Fibroblast of skin of scalp (primary cell): ENCODE measurements around the gene SRGAP2B.
A peak's percentile ranks its signal among the peaks of the same experiment; 100 is the strongest.
"Not testable (repeated sequence)": the region's sequence is repeated elsewhere in the genome, so short reads cannot be mapped to it uniquely, and the experiment has no call there.

Experiments used
- DNase-seq: peaks from one replicate; pipeline ENCODE4 v3.0.0-alpha.2; 2013

SRGAP2B gene

DNA sequence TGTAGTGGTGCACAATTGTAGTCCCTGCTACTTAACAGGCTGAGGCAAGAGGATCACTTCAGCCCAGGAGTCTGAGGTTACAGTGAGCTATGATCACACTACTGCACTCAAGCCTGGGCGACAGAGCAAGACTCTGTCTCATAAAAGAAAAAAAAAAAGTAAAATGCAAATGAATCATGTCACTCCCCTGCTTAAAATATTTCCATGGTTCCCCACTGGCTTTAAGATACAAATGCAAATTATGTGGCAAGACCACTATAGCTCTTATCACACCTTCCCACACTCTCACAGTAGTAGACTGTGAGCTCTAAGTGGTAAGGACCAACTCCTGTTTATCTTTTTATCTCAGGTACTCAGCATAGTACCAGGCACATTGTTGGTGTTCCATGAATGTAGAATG lies 53.6 kb downstream of the SRGAP2B start:
- DNase-seq: not testable (repeated sequence)

DNA sequence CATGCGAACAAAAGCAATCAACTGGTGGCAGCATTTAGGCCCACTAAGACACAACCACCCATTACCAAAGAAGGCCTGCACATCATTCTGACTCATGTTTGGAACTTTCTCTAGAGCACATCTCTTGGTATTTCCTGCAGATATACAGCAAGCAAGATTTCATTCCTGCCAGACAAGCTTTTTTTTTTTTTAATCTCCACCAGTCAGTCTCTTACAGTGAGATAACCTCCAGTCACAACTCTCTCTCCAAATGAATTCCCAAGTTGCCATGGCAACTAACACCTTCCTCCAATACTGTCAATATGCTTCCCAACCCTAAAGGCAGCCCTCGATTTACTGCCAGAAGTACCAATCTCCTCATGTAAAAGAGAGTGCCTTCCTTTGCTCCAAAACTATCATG lies 59.1 kb downstream of the SRGAP2B start:
- not testable (repeated sequence) for DNase-seq

DNA sequence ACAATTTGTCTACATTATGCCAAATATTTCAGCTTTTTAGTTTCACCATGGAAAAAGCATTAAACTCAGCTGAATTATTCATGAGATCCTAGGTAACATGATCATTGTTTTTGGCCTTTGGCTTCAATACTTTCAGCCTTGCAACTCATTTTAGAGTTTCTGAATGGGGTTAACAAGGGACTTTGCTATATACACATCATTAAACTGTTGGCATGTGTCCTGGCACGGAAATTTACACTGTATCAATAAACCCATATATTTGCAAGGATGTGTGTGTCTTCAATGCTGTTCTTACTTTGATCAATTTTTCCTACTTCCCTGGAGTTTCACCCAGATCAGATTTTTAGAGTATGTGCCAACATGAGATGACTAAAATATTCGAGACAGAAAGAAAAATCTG lies 61.6 kb downstream of the SRGAP2B start:
- DNase-seq: not testable (repeated sequence)

DNA sequence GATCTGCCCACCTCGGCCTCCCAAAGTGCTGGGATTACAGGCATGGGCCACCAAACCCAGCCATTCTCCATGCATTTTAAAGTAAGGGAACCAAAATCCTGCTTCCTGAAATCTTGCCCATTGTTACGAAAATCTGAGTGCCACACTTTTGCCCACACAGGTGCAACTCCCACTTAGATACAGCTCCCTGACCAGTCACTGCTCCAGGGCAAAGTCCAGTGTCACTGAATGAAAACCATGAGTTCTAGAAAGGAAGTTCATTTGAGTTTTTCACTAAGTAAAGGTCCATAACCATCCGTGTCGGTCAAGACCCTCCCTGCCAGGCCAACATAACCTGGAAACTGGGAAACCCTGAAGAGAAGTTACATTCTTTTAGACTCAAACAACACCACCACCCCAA lies 67.9 kb downstream of the SRGAP2B start:
- not testable (repeated sequence) for DNase-seq

DNA sequence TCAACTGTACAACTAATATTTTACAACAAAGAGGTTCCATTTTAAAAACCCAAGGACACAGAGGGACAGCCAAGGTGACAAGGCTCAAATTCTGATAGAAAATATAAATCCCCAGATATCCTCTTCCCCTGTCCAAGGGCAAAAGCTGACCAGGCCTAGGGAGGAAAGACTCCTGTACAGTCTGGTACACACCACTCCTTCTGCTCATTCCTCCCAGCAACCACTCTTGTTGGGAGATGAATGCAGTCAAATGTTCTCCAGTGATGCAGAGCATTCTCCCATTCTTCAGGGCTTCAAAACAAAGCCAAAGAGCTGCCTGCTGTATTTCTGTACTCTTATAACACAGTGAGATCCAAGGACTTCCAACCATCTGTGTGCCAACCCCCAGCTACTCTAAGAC lies 69.8 kb downstream of the SRGAP2B start:
- DNase-seq: not testable (repeated sequence)

DNA sequence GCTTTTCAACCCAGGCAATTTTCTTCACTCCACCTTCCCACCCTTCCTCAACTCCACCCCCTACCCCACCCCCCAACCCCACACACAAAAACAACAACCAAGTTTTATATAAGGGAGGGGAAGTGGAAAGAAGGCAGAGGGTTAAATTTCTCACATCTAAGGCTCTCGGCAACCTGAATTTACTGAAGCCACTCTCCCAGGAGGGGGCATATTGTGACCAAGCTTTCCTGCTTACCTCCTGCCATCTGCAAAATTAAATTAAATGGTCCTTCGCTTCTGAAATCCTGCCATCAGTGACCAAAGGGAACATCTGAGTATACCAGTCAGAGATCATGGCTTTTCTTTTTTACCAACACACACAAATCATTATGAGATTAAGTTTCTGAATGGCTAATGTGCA lies 72.9 kb downstream of the SRGAP2B start:
- DNase-seq: not testable (repeated sequence)

DNA sequence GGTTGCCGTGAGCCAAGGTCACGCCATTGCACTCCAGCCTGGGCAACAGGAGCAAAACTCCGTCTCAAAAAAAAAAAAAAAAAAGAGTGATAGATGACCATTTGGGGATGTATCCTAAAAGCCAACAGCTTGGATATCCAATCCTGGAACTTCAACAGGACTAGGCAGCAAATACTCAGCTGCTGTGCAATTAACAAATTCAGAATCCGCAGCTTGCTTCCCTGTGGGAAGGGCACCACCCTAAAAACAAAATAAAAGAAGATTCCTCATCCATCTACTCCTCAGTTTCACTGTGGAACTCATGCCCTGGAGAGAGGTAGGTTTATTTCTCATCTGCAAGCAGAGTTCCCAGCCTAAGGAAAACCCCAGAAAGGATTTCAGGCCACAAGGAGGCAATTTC lies 73.4 kb downstream of the SRGAP2B start:
- DNase-seq: not testable (repeated sequence)

DNA sequence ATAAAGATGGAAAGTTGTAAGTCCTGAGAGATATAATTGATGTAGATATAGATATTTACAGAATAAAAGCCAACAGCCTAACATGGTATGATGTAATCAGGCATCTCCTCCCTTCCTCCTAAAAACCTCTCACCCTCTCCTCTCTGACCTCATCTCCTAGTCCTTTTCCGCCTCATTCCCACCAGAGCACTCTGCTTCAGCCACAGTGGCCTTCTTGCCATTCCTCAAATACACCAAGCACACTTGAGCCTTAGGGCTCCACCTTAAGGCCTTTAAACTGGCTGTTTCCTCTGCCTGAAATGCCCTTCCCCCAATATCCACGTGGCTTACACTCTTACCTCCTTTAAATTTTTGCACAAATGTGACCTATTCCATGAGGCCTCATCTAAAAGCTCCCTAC lies 75.4 kb downstream of the SRGAP2B start:
- DNase-seq: not testable (repeated sequence)

DNA sequence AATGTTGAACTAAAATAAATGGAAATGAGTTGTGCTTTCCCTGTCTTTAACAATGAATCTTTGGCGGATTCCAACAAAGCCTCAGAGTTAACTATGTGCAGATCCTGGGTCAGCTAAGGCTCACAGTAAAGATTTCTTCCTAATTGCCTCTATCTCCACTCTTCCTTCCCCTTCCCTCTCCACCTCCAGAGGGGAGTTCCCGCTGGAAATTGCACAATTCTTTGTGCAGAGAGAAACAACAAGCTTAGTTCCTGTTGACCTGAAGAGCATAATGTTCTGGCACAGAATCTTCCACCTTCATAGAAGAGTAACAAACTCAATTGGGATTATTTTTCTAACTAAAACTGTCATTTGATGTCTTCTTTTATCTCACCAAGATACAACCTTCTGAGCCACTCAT lies 77.4 kb downstream of the SRGAP2B start:
- DNase-seq: not testable (repeated sequence)

DNA sequence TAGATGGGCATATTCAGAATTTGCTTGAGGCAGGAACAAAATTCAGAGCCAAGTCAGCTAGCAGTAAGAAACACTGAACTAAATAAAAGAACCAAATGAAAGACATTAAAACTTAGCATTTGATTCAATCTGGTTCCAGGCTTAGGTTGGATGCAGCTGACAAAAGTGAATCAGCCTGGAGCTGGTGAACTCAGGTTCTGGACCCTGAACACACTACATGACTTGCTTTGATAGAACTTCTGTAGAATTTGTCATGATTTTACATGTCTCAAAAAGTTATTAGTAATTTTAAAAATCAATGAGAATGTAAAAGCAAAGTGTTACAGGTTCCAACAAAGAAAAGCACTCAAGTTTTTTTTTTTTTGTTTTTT lies 78.7 kb downstream of the SRGAP2B start:
- DNase-seq: not testable (repeated sequence)

DNA sequence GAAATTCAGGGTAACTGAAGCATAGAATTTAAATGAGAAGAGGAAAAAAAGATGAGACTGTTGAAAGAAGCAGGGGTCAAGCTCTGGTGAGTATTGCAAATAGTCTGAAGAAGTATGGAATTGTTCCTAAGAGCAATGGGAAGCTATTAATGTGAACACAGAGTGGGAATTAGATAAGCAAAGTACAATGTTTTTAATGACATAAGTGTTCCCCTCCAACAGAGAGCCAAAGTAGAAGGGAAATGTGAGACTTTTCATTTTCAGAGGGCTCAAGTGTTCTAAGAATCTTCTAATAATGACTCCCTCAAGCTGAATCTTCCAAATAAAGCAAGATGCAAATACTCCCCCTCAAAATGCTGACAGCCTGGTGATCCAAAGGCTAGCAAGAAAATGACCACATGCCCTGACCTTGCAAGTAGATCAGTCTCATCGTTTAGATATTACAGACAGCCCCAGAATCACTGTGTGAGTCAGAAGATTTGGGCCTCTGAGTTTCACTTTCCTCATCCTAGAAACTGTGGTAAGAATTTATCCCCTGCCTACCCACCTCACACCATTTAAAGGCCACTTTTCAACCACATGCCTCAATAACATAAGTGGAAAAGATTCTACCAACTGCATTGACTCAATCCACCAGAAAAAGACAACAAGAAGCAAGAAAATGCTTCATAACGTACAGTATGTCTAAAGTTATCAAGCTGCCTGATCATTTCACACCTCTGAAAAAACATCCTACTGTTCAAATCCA lies 79.2 kb downstream of the SRGAP2B start:
- not testable (repeated sequence) for DNase-seq

DNA sequence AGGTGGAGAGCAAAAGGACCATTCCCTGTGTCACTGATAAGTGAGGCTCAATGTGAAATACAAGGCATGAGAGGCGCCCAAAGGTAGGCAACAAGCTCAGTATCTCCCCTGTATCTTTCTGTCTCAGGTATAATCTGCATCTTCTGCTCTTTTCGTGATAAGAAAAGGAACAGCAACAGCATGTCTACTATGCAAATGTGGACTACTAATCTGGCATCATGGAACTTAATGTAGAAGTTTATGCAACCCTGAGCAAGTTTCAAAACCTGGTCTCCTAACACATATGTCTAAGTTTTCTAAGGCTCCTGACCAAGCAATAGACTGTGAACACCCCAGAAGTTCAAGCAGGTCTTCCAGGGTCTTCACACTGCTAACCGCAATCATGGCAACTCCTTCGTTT lies 81.8 kb downstream of the SRGAP2B start:
- DNase-seq: not testable (repeated sequence)

DNA sequence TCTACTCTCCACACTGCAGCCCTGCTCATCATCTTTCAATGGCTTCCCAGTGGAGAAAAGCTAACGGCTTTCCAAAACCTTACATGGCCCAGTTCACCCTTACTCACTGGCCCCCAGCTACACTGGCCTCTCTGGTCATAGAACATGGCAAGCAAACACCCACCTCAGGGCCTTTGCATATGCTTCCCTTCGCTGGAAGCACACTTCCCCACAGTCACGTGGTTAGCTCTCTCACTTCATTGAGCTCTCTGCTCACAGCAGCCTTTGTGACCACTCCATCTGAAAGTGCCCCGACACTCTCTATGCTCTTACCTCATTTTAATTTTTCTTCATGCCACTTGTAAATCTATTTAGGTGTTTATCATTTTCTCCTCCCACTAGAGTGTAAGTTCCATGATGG lies 83.3 kb downstream of the SRGAP2B start:
- DNase-seq: not testable (repeated sequence)

DNA sequence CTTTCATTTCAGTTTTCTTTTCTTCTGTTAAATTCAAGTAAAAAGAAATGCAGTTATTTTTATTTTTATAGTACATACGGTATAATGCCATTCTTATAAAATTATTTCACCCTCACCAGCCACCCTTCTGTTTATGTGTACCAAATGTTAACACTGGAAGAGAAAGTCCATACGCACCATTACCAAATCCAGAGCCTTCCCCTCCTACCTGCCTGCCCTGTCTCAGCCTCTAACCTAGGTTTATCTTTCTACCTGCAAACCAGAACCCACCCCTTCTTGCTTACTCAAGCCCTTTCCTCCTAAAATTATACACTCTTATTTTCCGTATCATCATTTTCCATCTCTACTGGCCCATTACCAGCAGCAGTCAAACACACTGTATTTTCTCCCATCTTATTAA lies 84.5 kb downstream of the SRGAP2B start:
- DNase-seq: not testable (repeated sequence)

DNA sequence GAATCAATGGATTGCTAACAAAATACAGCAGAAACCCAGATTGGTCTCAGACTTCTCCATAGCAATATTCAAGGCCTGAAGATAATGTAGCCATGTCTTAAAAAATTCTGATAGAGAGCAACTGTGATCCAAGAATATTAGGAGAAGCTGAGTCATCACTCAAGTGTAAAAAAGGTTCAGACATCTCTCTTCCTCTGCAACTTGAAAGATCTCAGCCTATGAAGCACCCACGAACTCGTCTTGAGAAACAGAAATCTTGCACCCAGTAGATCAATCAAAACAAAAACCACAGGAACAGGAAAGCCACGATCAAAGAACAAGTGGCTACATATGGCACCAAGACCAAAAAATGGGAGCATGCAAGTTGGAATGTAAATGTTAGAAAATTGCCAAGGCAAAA lies 85.2 kb downstream of the SRGAP2B start:
- not testable (repeated sequence) for DNase-seq

DNA sequence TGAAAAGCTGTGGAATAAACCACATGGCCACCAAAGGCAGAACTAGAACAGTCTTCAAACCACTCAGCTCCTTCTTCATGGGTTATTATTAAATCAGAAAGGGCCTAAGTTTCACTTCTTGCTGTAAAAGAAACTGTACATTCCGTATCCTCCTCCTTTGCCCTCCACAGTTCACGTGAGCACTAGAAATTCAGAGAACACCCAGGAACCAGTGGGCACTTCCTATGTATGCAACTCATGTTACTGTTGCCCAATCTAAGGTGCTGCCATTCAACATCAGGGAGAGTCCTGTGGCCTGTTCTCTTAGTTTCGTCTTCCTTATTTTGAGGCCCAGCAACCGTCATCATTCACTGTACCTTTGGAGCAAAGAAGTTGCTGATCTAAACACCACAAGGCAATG lies 86.7 kb downstream of the SRGAP2B start:
- DNase-seq: not testable (repeated sequence)

DNA sequence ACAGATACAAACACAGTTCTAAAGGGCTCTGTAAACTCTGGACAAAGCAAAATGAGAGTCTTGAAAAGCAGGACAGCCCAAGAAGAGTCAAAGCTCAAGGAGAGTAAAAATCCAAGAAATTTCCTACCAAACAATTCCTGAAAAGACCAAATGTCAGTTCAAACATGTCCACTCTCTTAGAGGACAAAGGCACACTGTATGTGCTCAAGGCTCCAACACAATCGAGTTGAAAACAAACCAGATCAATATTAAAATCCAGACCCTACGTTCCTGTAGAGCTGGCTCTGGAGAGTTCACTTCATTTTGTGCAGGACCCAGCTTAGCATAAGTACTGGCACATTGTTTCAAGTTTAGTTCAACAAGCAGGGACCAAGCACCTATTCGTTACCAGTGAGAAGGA lies 90.0 kb downstream of the SRGAP2B start:
- not testable (repeated sequence) for DNase-seq

DNA sequence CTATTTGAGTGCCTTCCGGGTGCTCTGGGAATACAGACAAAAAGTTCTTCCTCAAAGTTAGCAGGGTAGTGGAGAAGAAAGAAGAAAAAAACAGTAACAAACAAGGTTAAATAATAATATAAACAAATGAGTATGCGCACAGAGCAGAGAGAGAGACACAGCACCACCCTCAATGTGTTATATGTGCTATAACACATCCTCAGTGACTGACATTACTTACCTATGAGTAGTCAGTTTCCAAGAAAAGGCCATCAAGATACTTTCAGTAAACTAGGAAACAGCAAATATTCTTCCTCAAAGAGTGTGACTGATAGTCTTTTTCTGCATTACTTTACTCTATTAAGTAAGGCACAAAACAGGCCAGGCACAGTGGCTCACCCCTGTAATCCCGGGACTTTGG lies 93.7 kb downstream of the SRGAP2B start:
- not testable (repeated sequence) for DNase-seq

DNA sequence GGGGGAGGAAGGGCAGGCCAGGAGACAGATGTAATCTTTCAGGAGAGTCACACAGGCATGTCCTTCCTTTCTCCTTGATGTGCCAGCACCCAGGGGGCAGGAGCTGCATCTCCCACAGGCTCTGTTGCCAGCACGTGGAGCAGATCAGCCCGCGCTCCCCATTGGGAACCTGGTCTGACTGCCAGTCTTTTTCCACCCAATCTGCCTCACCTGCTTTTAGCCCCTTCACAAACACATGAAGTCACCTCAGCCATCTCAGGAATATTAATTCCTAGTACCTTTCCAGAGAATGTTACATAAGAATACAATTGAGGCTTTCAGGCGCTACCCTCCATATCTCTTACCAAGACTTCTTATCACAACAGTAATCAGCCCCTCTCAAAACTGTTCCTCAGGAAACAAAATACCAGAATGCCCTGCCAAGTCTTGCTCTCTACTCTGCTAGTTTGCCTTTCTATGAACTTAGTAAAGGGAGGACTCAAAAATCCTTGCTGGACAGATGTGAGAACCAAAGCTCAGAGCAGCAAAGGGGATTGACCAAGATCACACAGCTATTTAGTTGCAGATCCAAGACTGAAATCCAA lies 94.3 kb downstream of the SRGAP2B start:
- DNase-seq: not testable (repeated sequence)

DNA sequence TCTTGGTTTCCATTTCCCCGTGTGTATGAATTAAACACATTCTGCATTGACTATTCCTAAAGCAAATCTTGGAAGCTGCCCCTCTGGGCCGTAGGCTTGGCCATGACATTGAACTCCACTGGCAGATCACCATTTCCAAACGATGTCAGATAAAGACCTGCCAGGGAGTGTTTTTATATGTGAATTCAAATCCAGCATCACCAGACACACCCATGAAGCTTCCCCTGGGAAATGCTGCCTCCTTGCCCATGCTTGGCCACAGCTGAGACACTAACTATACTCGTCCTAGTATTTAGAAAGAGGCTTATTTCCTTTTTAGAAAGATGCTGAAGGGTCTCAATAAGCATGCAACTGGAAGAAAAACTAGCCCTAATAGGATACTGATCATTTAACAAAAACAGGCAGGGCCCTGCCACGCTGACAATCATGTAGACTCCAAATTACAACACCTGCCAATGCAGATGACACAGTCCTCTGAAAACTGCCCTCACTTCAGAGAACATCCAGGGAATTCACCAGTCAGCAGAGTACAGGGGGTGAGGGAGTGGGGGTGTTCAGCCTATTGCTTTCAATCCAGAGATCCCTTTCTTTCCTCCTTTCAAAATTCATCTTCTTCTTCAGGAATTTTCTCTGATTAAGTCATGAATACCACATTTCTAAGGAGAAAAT lies 94.9 kb downstream of the SRGAP2B start:
- DNase-seq: not testable (repeated sequence)

DNA sequence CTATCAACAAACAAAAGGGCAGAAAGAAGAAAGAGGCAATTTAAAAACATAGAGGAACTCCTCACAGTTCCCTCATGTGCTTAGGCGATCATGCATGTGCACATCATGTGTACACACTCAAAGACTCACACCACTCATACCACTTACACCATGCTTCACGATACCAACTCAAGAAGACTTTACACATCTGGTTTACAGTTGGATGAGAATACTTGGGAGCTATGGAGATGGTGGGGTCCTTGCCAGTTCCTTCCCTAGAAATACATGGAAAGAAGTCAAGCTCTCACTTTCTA lies 96.2 kb downstream of the SRGAP2B start:
- not testable (repeated sequence) for DNase-seq

DNA sequence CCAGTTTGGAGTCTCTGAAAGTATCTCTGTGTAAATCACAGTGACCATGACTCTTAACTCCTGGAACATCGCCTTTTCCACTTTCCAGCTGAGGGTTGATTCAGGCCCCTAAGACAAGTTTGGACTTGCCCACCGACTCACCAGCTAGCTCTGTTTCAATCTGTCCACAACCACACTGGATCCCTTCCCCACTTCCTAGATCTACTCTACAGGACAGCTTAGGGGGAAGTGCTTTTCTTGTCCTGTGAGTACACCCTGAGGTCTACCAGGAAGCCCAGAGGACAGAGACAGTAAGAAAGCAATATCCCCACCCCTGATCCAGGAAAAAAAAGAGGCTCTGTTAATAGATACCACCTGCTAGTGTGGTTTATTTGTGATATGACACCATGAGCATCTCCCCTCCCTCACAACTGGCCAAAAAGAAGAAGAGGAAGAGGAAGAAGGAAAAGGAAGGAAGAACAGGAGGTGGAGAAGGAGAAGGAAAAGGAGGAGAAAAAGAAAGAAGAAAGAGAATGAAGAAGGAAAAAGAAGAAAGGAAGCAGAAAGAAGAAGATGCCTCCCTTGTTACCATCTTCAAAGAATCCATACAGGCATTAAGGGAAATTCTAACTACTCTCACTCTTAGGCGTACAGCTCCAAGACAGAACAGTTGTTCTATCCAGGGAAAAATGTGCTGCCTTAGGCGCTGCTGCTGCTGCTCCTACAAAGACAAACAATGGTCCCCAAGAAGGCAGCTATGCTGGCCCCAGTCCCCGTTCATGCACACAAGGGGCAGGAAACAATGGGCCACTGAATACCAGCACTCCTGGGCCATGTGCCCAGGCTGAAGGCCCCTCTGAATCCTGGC lies 96.8 kb downstream of the SRGAP2B start:
- not testable (repeated sequence) for DNase-seq

DNA sequence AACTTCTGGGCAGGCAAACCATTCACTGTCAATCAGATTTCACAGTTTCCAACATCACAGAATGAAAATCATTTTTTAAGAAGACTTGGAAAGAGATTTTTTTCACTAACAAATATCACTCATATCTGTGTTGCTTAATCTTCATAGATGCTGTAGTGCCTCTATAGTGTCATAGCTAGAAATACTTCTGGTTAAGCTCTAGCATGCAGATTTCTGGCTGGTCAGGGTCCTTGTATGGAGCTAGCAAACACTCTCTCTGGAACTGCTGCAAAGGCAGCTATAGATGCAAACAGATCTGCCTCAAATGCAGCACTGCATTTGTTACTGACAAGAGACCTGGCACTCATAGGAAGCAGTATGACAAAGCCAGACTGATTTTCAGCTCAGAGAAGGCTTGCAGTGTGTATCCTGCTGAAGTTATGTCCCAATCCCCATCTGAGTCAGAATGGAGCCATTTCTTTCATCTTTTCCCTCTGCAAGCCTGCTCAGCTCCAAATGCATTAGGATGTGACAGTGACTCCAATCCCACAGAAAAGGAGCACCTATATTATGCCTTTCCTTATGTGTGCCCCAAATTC lies 99.2 kb downstream of the SRGAP2B start:
- DNase-seq: peak; percentile 43
